ENCODE measurements around the gene TBC1D1.

Gene TBC1D1

GRCh38 chr4:38150766-38151165 is 259.9 kb downstream of the TBC1D1 start:
- Histone ChIP-seq H3K4me2 (ENCODE audit: low read depth, low read length) (no peak overlapping the region), H3K27ac (ENCODE audit: low read length) (no peak overlapping the region), H3K4me1 (ENCODE audit: low read length) (no peaks in the 10 kb centered on the region), H4K20me1 (ENCODE audit: insufficient read depth, low read length) (no peaks in the 10 kb centered on the region), H3K27me3 (replicated peaks; ENCODE audit: insufficient read depth, low read length) (no peaks in the 10 kb centered on the region), H3K9ac (ENCODE audit: low read length) (no peak overlapping the region), H3K9me3 (replicated peaks; ENCODE audit: insufficient read depth, low read length) (no peaks in the 10 kb centered on the region), H3K79me2 (ENCODE audit: low read length) (no peaks in the 10 kb centered on the region), H3K9me2 (replicated peaks; ENCODE audit: insufficient read depth, low read length) (no peaks in the 10 kb centered on the region), H3F3A (ENCODE audit: insufficient read depth, low read length) (no peaks in the 10 kb centered on the region), H2AFZ (ENCODE audit: low read length) (no peak overlapping the region), H3K4me3 (ENCODE audit: low read length) (no peak overlapping the region), H3K36me3 (replicated peaks; ENCODE audit: insufficient read depth, low read length) (no peaks in the 10 kb centered on the region)
- TF ChIP-seq EZH2phosphoT487 (IDR thresholded peaks at IDR 0.05; ENCODE audit: low read length) (no peak), EZH2 (optimal IDR thresholded peaks at IDR 0.05; ENCODE audit: low read depth, low read length) (no peak), CTCF (IDR thresholded peaks at IDR 0.05; ENCODE audit: low read length) (no peak)
- no peak for DNase-seq

GRCh38 chr4:38151873-38152272 is 261.0 kb downstream of the TBC1D1 start:
- H3K36me3 ChIP-seq (replicated peaks; ENCODE audit: insufficient read depth, low read length), result no peaks in the 10 kb centered on the region
- H3K9me2 ChIP-seq (replicated peaks; ENCODE audit: insufficient read depth, low read length), result no peaks in the 10 kb centered on the region
- no peaks in the 10 kb centered on the region for H3K9me3 ChIP-seq (replicated peaks; ENCODE audit: insufficient read depth, low read length)
- no peak for DNase-seq
- no peaks in the 10 kb centered on the region for H3F3A ChIP-seq (ENCODE audit: insufficient read depth, low read length)
- H3K4me3 ChIP-seq (ENCODE audit: low read length), result no peak overlapping the region
- no peak overlapping the region for H3K27ac ChIP-seq (ENCODE audit: low read length)
- no peak overlapping the region for H3K9ac ChIP-seq (ENCODE audit: low read length)
- H4K20me1 ChIP-seq (ENCODE audit: insufficient read depth, low read length), result no peaks in the 10 kb centered on the region
- H3K4me1 ChIP-seq (ENCODE audit: low read length), result no peaks in the 10 kb centered on the region
- H3K79me2 ChIP-seq (ENCODE audit: low read length), result no peaks in the 10 kb centered on the region
- no peak overlapping the region for H2AFZ ChIP-seq (ENCODE audit: low read length)
- no peak overlapping the region for H3K4me2 ChIP-seq (ENCODE audit: low read depth, low read length)
- TF ChIP-seq CTCF (IDR thresholded peaks at IDR 0.05; ENCODE audit: low read length) (no peak), EZH2 (optimal IDR thresholded peaks at IDR 0.05; ENCODE audit: low read depth, low read length) (no peak), EZH2phosphoT487 (IDR thresholded peaks at IDR 0.05; ENCODE audit: low read length) (no peak)
- H3K27me3 ChIP-seq (replicated peaks; ENCODE audit: insufficient read depth, low read length), result no peaks in the 10 kb centered on the region

- Histone ChIP-seq H3K9ac (ENCODE audit: low read length) (no peak overlapping the region), H3K36me3 (replicated peaks; ENCODE audit: insufficient read depth, low read length) (no peaks in the 10 kb centered on the region), H3K4me3 (ENCODE audit: low read length) (no peak overlapping the region), H2AFZ (ENCODE audit: low read length) (no peak overlapping the region), H3K27ac (ENCODE audit: low read length) (no peak overlapping the region), H4K20me1 (ENCODE audit: insufficient read depth, low read length) (no peaks in the 10 kb centered on the region), H3K9me3 (replicated peaks; ENCODE audit: insufficient read depth, low read length) (no peaks in the 10 kb centered on the region), H3K9me2 (replicated peaks; ENCODE audit: insufficient read depth, low read length) (no peaks in the 10 kb centered on the region), H3K4me1 (ENCODE audit: low read length) (no peaks in the 10 kb centered on the region), H3K79me2 (ENCODE audit: low read length) (no peaks in the 10 kb centered on the region), H3K4me2 (ENCODE audit: low read depth, low read length) (no peak overlapping the region), H3F3A (ENCODE audit: insufficient read depth, low read length) (no peaks in the 10 kb centered on the region), H3K27me3 (replicated peaks; ENCODE audit: insufficient read depth, low read length) (no peaks in the 10 kb centered on the region)
- no peak for DNase-seq
- TF ChIP-seq CTCF (IDR thresholded peaks at IDR 0.05; ENCODE audit: low read length), result no peak
- no peak for TF ChIP-seq EZH2phosphoT487 (IDR thresholded peaks at IDR 0.05; ENCODE audit: low read length)
- no peak for TF ChIP-seq EZH2 (optimal IDR thresholded peaks at IDR 0.05; ENCODE audit: low read depth, low read length)
These were observed 261.4 kb downstream of the TBC1D1 start for GRCh38 chr4:38152305-38152704.

Measured in MM.1S (cell line).